C4-2B (cell line): Measurements from ENCODE around the gene CCR6.

ENCODE experiments used
- ZFX ChIP-seq: fragments of 450-650 bp; IDR thresholded peaks from 2 replicates; pipeline ENCODE4 v1.6.1; 2017
- TF ChIP-seq, protein P1 (sequence below): fragments of 450-650 bp; conservative IDR thresholded peaks from 2 replicates; pipeline ENCODE4 v1.5.1; 2017; ENCODE audit warnings: mild to moderate bottlenecking

DNA sequence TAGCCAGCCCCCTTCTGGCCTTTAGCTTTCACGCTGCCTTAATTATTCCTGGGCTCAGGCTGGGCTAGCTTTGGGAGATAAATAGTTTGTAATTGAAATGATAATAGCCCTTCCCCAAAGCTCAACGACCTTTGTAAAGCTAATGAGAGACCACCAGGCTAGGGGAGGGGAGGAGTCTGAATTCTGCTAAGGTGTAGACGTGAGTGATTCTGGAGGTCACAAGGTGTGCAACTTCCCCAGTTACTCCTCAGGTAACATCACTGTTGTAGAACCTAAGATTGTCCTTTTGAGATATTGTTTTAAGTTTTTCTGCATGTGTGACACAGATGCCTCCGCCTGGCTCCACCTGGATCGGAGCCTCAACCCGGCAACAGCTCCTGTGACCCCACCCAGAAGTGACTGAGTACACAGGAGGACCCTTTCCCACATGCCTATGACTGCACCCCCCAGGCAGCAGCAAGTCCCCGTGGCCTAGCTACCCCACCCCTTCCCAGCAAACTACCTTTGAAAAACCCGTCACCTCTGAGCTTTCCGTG, 40.6 kb downstream of the CCR6 start:
- TF ChIP-seq, protein P1, sequence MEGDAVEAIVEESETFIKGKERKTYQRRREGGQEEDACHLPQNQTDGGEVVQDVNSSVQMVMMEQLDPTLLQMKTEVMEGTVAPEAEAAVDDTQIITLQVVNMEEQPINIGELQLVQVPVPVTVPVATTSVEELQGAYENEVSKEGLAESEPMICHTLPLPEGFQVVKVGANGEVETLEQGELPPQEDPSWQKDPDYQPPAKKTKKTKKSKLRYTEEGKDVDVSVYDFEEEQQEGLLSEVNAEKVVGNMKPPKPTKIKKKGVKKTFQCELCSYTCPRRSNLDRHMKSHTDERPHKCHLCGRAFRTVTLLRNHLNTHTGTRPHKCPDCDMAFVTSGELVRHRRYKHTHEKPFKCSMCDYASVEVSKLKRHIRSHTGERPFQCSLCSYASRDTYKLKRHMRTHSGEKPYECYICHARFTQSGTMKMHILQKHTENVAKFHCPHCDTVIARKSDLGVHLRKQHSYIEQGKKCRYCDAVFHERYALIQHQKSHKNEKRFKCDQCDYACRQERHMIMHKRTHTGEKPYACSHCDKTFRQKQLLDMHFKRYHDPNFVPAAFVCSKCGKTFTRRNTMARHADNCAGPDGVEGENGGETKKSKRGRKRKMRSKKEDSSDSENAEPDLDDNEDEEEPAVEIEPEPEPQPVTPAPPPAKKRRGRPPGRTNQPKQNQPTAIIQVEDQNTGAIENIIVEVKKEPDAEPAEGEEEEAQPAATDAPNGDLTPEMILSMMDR, result no peak
- no peak for TF ChIP-seq ZFX
